ENCODE data around the gene LRRC71.

Gene LRRC71

DNA sequence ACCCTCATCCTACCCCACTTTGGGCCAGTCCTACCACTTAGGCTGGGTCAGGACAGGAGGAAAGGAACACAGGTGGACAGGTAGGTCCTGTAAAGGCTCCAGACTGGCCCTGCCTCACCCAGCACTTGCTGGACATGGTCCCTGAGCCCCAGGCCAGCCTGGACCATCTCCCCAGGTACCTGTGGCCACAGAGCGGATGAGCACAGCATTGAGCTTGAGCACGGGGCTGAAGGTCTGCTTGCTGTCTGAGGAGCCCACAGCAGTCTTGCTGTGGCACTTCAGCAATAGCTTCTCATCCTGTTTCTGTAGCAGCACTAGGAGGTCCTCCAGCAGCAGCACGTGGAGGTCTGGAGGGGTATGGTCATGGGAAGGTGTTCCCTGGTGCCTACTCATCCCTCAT, 23.3 kb downstream of the LRRC71 start:
- H3K4me3 ChIP-seq (replicated peaks; ENCODE audit: low read depth, low read length): no peak overlapping the region
- TF ChIP-seq CTCF (IDR thresholded peaks at IDR 0.05; ENCODE audit: low read depth, low read length, missing control alignments): no peak
- no peak for DNase-seq (ENCODE audit: extremely low read depth, low read depth)

GRCh38 chr1:156944268-156944667, 23.8 kb downstream of the LRRC71 start:
- TF ChIP-seq CTCF (IDR thresholded peaks at IDR 0.05; ENCODE audit: low read depth, low read length, missing control alignments): no peak
- DNase-seq (ENCODE audit: extremely low read depth, low read depth): no peak
- no peak overlapping the region for H3K4me3 ChIP-seq (replicated peaks; ENCODE audit: low read depth, low read length)

- no peak for DNase-seq (ENCODE audit: extremely low read depth, low read depth)
- TF ChIP-seq CTCF (IDR thresholded peaks at IDR 0.05; ENCODE audit: low read depth, low read length, missing control alignments): no peak
- no peak overlapping the region for H3K4me3 ChIP-seq (replicated peaks; ENCODE audit: low read depth, low read length)
Observed at GRCh38 chr1:156944848-156945247, 24.4 kb downstream of the LRRC71 start.

DNA sequence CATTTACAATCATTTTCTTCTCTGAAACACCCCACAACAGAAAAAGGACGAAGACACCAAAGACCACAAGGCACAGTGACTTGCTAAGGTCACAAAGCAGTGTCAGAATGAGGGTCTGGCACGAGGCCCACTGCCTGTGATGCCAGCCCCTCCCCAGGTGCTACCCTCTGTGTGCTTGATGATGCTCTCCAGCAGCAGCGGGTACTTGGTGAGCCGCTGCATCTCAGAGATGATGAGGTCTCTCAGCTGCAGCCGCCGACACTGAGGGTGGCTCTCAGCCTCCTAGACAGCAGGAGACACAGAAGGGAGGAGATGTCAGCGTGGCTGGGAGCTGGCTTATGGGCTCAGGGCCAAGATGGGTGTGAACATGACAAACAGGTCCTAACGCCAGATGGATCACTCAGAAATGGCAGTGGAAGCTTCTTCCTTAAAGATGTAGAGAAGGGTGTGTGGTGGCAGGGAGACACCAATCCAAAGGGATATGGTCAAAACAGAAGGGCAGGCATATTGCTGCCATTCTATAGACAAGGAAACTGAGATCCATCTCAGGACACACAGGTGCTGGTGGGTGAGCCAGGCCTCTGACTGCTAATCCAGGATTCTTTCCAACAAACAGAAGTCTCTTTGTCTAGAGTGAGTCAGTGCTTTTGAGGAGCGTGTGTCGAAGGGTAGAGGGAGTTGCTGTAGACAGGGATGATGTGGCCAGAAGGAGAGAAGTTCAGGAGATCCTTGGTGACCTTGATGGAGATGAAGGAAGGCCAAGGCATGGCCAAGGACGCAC, 25.6 kb downstream of the LRRC71 start:
- no peak for DNase-seq (ENCODE audit: extremely low read depth, low read depth)
- no peak for TF ChIP-seq CTCF (IDR thresholded peaks at IDR 0.05; ENCODE audit: low read depth, low read length, missing control alignments)
- H3K4me3 ChIP-seq (replicated peaks; ENCODE audit: low read depth, low read length): no peak overlapping the region

GRCh38 chr1:156947127-156947526, 26.7 kb downstream of the LRRC71 start:
- DNase-seq (ENCODE audit: extremely low read depth, low read depth): no peak
- H3K4me3 ChIP-seq (replicated peaks; ENCODE audit: low read depth, low read length): no peak overlapping the region
- no peak for TF ChIP-seq CTCF (IDR thresholded peaks at IDR 0.05; ENCODE audit: low read depth, low read length, missing control alignments)

- DNase-seq (ENCODE audit: extremely low read depth, low read depth): no peak
Observed at GRCh38 chr1:156947818-156948525, 27.5 kb downstream of the LRRC71 start.

More at GRCh38 chr1:156947818-156948525, 27.5 kb downstream of the LRRC71 start:
- no peak overlapping the region for H3K4me3 ChIP-seq (replicated peaks; ENCODE audit: low read depth, low read length)
- TF ChIP-seq CTCF (IDR thresholded peaks at IDR 0.05; ENCODE audit: low read depth, low read length, missing control alignments): no peak
